IMR-90 (cell line): ENCODE measurements around the gene TMEM52B. TPM values are rescaled to one million over a fixed set of nuclear protein-coding genes. Genes with fewer than 3 reads are reported as not detected.
"Not testable (repeated sequence)": the region's sequence is repeated elsewhere in the genome, so short reads cannot be mapped to it uniquely, and the experiment has no call there.

ENCODE experiments used
- ATAC-seq: fragments of 200-7000 bp; cut with Tn5 transposase; 2 replicates; pipeline ENCODE4 v1.9.1; 2020; ENCODE audit warnings: low read depth, mild to moderate bottlenecking, moderate library complexity
- BruUV-seq: library from RNA; stranded (reverse); fragments of 400-500 nt; replicated peaks from 2 replicates; lab custom pipeline; 2021; lab: Mats Ljungman, UMichigan
- CTCF ChIA-PET: fragments of 300-600 bp; formaldehyde crosslinking; extraction: SDS; loops from one replicate; lab custom pipeline; 2021; ENCODE audit warnings: antibody characterized with exemption; lab: Yijun Ruan, JAX
- POLR2A ChIA-PET: fragments of 300-600 bp; sonication (Branson Sonifier 250); formaldehyde crosslinking; loops from one replicate; lab custom pipeline; 2022; ENCODE audit warnings: antibody characterized with exemption; ENCODE audit not compliant: unreplicated experiment; lab: Charles Lee
- DNase-seq: peaks from one replicate; pipeline ENCODE4 v3.0.0; 2013
- H2AFZ ChIP-seq: replicated peaks from 2 replicates; pipeline ENCODE3; 2013; ENCODE audit warnings: low read length, mild to moderate bottlenecking; ENCODE audit not compliant: poor library complexity
- H2AK5ac ChIP-seq: 2 replicates; pipeline ENCODE4 v1.6.1; 2013; ENCODE audit warnings: low read depth, low read length, inconsistent platforms
- H2AK9ac ChIP-seq: replicated peaks from 2 replicates; pipeline ENCODE3; 2013; ENCODE audit warnings: mild to moderate bottlenecking, low read depth, low read length, moderate library complexity; ENCODE audit not compliant: poor library complexity
- H2BK120ac ChIP-seq: 2 replicates; pipeline ENCODE4 v1.6.1; 2013; ENCODE audit warnings: low read depth, low read length, inconsistent platforms
- H2BK15ac ChIP-seq: 3 replicates; pipeline ENCODE4 v1.6.1; 2013; ENCODE audit warnings: low read depth, low read length, inconsistent platforms
- H2BK20ac ChIP-seq: 2 replicates; pipeline ENCODE4 v1.6.1; 2013; ENCODE audit warnings: low read depth, mild to moderate bottlenecking, inconsistent platforms, low read length, moderate library complexity
- H2BK5ac ChIP-seq: 2 replicates; pipeline ENCODE4 v1.6.1; 2013; ENCODE audit warnings: mild to moderate bottlenecking, low read depth, low read length, inconsistent platforms; ENCODE audit not compliant: poor library complexity, severe bottlenecking
- H3K14ac ChIP-seq: replicated peaks from 2 replicates; pipeline ENCODE4 v1.6.1; 2013; ENCODE audit warnings: low read depth, low read length, inconsistent platforms
- H3K18ac ChIP-seq: 2 replicates; pipeline ENCODE4 v1.6.1; 2013; ENCODE audit warnings: low read depth, low read length, control low read depth
- H3K23ac ChIP-seq: 2 replicates; pipeline ENCODE4 v1.6.1; 2013; ENCODE audit warnings: low read depth, low read length, inconsistent platforms
- H3K27ac ChIP-seq: 2 replicates; pipeline ENCODE4 v1.5.1; 2013; ENCODE audit warnings: mild to moderate bottlenecking, control low read depth, low read length; ENCODE audit not compliant: insufficient read depth
- H3K27me3 ChIP-seq: 2 replicates; pipeline ENCODE4 v1.6.1; 2013; ENCODE audit warnings: low read length; ENCODE audit not compliant: control insufficient read depth, insufficient read depth
- H3K36me3 ChIP-seq: 2 replicates; pipeline ENCODE4 v1.6.1; 2013; ENCODE audit warnings: low read length, mixed read lengths; ENCODE audit not compliant: control insufficient read depth, insufficient read depth
- H3K4ac ChIP-seq: 2 replicates; pipeline ENCODE4 v1.6.1; 2013; ENCODE audit warnings: low read depth, low read length, inconsistent platforms
- H3K4me1 ChIP-seq: 2 replicates; pipeline ENCODE4 v1.6.1; 2013; ENCODE audit warnings: low read length, mixed read lengths; ENCODE audit not compliant: control insufficient read depth, insufficient read depth
- H3K4me2 ChIP-seq: 2 replicates; pipeline ENCODE4 v1.6.1; 2013; ENCODE audit warnings: low read depth, mild to moderate bottlenecking, control low read depth, low read length, moderate library complexity
- H3K4me3 ChIP-seq: 2 replicates; pipeline ENCODE4 v1.5.1; 2013; ENCODE audit warnings: low read depth, mild to moderate bottlenecking, control low read depth, low read length, moderate library complexity; ENCODE audit not compliant: insufficient read depth
- H3K56ac ChIP-seq: 2 replicates; pipeline ENCODE4 v1.6.1; 2013; ENCODE audit warnings: low read length, inconsistent platforms; ENCODE audit not compliant: insufficient read depth; ENCODE audit errors: extremely low read depth
- H3K79me1 ChIP-seq, 2 experiments: 2 replicates each; pipeline ENCODE4 v1.6.1; 2013; ENCODE audit warnings: low read length in 2 of 2, inconsistent platforms in 1 of 2, low read depth in 1 of 2
- H3K9ac ChIP-seq: 2 replicates; pipeline ENCODE4 v1.6.1; 2013; ENCODE audit warnings: low read depth, low read length, control low read depth
- H3K9me1 ChIP-seq: 2 replicates; pipeline ENCODE4 v1.6.1; 2013; ENCODE audit warnings: low read length, inconsistent platforms; ENCODE audit not compliant: insufficient read depth
- H3K9me3 ChIP-seq: 2 replicates; pipeline ENCODE4 v1.6.1; 2013; ENCODE audit warnings: low read length; ENCODE audit not compliant: control insufficient read depth, insufficient read depth
- H4K20me1 ChIP-seq: 2 replicates; pipeline ENCODE4 v1.6.1; 2013; ENCODE audit warnings: low read length, inconsistent platforms; ENCODE audit not compliant: insufficient read depth
- H4K5ac ChIP-seq: 2 replicates; pipeline ENCODE4 v1.6.1; 2013; ENCODE audit warnings: mild to moderate bottlenecking, low read depth, low read length, control low read depth
- H4K8ac ChIP-seq, 2 experiments: 2 replicates each; pipeline ENCODE4 v1.6.1; 2013; ENCODE audit warnings: low read depth in 2 of 2, low read length in 2 of 2, control low read depth in 1 of 2, inconsistent platforms in 1 of 2
- H4K91ac ChIP-seq: 2 replicates; pipeline ENCODE4 v1.6.1; 2013; ENCODE audit warnings: low read depth, low read length, inconsistent platforms; ENCODE audit not compliant: insufficient read depth
- WGBS, 2 experiments: methylation state at CpG; one replicate each; pipeline versions ENCODE4 v1.1.5 to v1.1.7; 2013; ENCODE audit warnings: missing lambda C conversion rate in 2 of 2; ENCODE audit not compliant: insufficient read length in 1 of 2; ENCODE audit errors: extremely low coverage in 2 of 2; 5-methylcytosine and 5-hydroxymethylcytosine counted together
- dilution Hi-C: fragments of 300-500 bp; cut with HindIII; formaldehyde crosslinking; loops from one replicate; pipeline ENCODE4 v1.14.3; 2018; ENCODE audit warnings: low sequenced_read_pairs; ENCODE audit not compliant: unreplicated experiment
- in situ Hi-C: fragments of 300-500 bp; cut with MboI; formaldehyde crosslinking; loops from 3 replicates; pipeline ENCODE4 v1.14.3; 2019; ENCODE audit warnings: low sequenced_read_pairs, inconsistent platforms, mixed read lengths
- intact Hi-C: fragments of 100-400 bp; cut with micrococcal nuclease; formaldehyde crosslinking; loops from 2 replicates; pipeline ENCODE4 v1.10.0; 2022
- polyA plus RNA-seq, 3 experiments: library from polyadenylated mRNA; depleted of rRNA; stranded (reverse); fragments of >200 nt; gene quantifications; 2 replicates each; pipeline ENCODE4 v1.2.3, GENCODE V29; 2012; ENCODE audit warnings: low replicate concordance in 1 of 3
- total RNA-seq: library from RNA; depleted of rRNA; stranded (reverse); fragments of >200 nt; gene quantifications from 2 replicates; pipeline ENCODE4 v1.2.3, GENCODE V29; 2012

Gene TMEM52B
- total and polyA plus RNA-seq, 2 of the 4 experiments (the other 2 are of a cell fraction) = 2.0 to 3.6 TPM

DNA sequence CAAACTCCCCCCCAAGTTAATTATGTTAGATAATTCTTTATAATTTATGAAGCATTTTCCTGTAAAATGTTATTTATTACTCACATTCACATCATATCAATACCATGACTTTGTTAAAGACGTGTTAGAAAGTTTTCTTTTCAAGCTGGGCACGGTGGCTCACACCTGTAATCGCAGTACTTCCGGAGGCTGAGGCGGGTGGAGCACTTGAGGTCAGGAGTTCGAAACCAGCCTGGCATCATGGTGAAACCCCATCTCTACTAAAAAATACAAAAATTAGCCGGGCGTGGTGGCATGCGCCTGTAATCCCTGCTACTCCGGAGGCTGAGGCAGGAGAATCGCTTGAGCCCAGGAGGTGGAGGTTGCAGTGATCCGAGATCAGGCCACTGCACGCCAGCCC is 37.1 kb downstream of the TMEM52B start:
- intact Hi-C loops = loop anchor here (2.0 to 10.0 kb wide), 2 partner anchors 205 to 471 kb away; partner anchors contain the start of gene CLEC12B
- H2AFZ ChIP-seq, ATAC-seq, H3K4me1 ChIP-seq, H3K23ac ChIP-seq, H2BK5ac ChIP-seq, H3K27me3 ChIP-seq, H2AK5ac ChIP-seq, H3K4me2 ChIP-seq, H2AK9ac ChIP-seq, H3K4ac ChIP-seq, H3K4me3 ChIP-seq, in situ Hi-C loops, DNase-seq, H3K56ac ChIP-seq, H4K91ac ChIP-seq, H3K9ac ChIP-seq, POLR2A ChIA-PET, H3K14ac ChIP-seq, H4K8ac ChIP-seq, H2BK20ac ChIP-seq, BruUV-seq, dilution Hi-C loops, H3K18ac ChIP-seq, H2BK120ac ChIP-seq, H2BK15ac ChIP-seq, H3K27ac ChIP-seq, H3K9me1 ChIP-seq, H4K5ac ChIP-seq, H3K9me3 ChIP-seq: not testable (repeated sequence)
- H3K79me1 ChIP-seq = peaks cover 10 to 40% of the 10 kb centered on the region in 2 experiments
- CTCF ChIA-PET = interaction anchor here (0.7 kb wide), 1 partner anchor 490 kb away, joined by 4 read pairs; no protein-coding TSS in a partner anchor
- H4K20me1 ChIP-seq = peaks cover 26% of the 10 kb centered on the region
- WGBS, 2 experiments = 100% methylated on average over 2 of the region's 13 CpGs; no CpG with 5 or more reads in 1 of the 2 experiments
- H3K36me3 ChIP-seq = peaks cover 26% of the 10 kb centered on the region
